ENCODE measurements around the gene SMAD6. TPM values are rescaled to one million over a fixed set of nuclear protein-coding genes. Genes with fewer than 3 reads are reported as not detected.

SMAD6 gene
- total and polyA plus RNA-seq, 10 of the 15 experiments (the other 5 are each of a cell fraction or from before 2014, with no cell fraction given), result under 0.01 to 0.10 (median 0.03) TPM; not detected in 7

GRCh38 chr15:66827698-66828055 is 125.6 kb downstream of the SMAD6 start:
- DNase-seq (ENCODE audit: low read depth, low spot score) (no peak), ATAC-seq (no peak), FAIRE-seq (no peak)
- in situ Hi-C loops (cut with MboI) (no loop called here), intact Hi-C loops (cut with micrococcal nuclease; ENCODE audit: unreplicated experiment) (no loop called here)
- H3K9me3 ChIP-seq (replicated peaks; ENCODE audit: control insufficient read depth, insufficient read depth, low read length), result no peaks in the 10 kb centered on the region
- no peaks in the 10 kb centered on the region for H3K36me3 ChIP-seq (ENCODE audit: control insufficient read depth in 2 of 2, insufficient read depth in 2 of 2, low read length in 1 of 2)
- SMC1A ChIA-PET (ENCODE audit: uncharacterized antibody, unreplicated experiment), result interaction anchor here (0.6 kb wide), 1 partner anchor 9 kb away, joined by 5 read pairs; no protein-coding TSS in a partner anchor
- H3K4me2 ChIP-seq (ENCODE audit: control insufficient read depth, insufficient read depth), result no peak overlapping the region
- no peaks in the 10 kb centered on the region; a peak in 1 of 4 replicates for H3K27me3 ChIP-seq (replicated peaks in 1 of 2; ENCODE audit: control insufficient read depth in 2 of 2, insufficient read depth in 2 of 2, low read length in 1 of 2)
- no peaks in the 10 kb centered on the region for H3K4me1 ChIP-seq (ENCODE audit: control insufficient read depth, insufficient read depth, low read length)
- no TSS peak for BruUV-seq (replicated peaks)
- H3K4me3 ChIP-seq, result no peak overlapping the region
- no peaks in the 10 kb centered on the region for H3K79me2 ChIP-seq (ENCODE audit: control insufficient read depth, insufficient read depth, low read length)
- CTCF ChIA-PET, result interaction anchor here (3.7 kb wide), 1 partner anchor 24 kb away, joined by 12 read pairs; no protein-coding TSS in a partner anchor
- POLR2A ChIA-PET, result no interaction called here
- H4K20me1 ChIP-seq (ENCODE audit: control insufficient read depth, insufficient read depth), result no peaks in the 10 kb centered on the region
- RAD21 ChIA-PET (ENCODE audit: unreplicated experiment), result no interaction called here
- 61% methylated on average over 6 of the region's 6 CpGs for WGBS (ENCODE audit: insufficient coverage, insufficient replicate concordance, low lambda C conversion rate, missing lambda C conversion rate)
- no peak overlapping the region for H3K27ac ChIP-seq (ENCODE audit: control insufficient read depth, insufficient read depth)
- H2AFZ ChIP-seq (ENCODE audit: control insufficient read depth, low read depth, low read length), result no peak overlapping the region
- no peak overlapping the region for H3K9ac ChIP-seq (ENCODE audit: control insufficient read depth, insufficient read depth, low read length)
- no peak for TF ChIP-seq NFYA (IDR thresholded peaks at IDR 0.05; ENCODE audit: borderline replicate concordance, low read depth, low read length)
- no peak for TF ChIP-seq NR2C2 (IDR thresholded peaks at IDR 0.05; ENCODE audit: borderline replicate concordance, control insufficient read depth, insufficient read length, low read depth)
- TF ChIP-seq CBX5 (IDR thresholded peaks at IDR 0.05; ENCODE audit: low read depth), result no peak
- TF ChIP-seq RB1 (IDR thresholded peaks at IDR 0.05; ENCODE audit: borderline replicate concordance), result no peak
- TF ChIP-seq ZBTB11 (CRISPR knock-in tag; IDR thresholded peaks at IDR 0.05), result no peak
- no peak for TF ChIP-seq PAX8 (IDR thresholded peaks at IDR 0.05)
- no peak for TF ChIP-seq MEF2A (IDR thresholded peaks at IDR 0.05; ENCODE audit: insufficient read depth, low read depth, low read length)
- no peak for TF ChIP-seq REST (IDR thresholded peaks at IDR 0.05; ENCODE audit: low read depth, low read length)
- no peak for TF ChIP-seq RELB (IDR thresholded peaks at IDR 0.05; ENCODE audit: low read depth)
- no peak for TF ChIP-seq KDM1A (IDR thresholded peaks at IDR 0.05; ENCODE audit: borderline replicate concordance)
- no peak for TF ChIP-seq ATF2 (IDR thresholded peaks at IDR 0.05; ENCODE audit: low read length)
- no peak for TF ChIP-seq ZNF207 (IDR thresholded peaks at IDR 0.05; ENCODE audit: borderline replicate concordance)
- no peak for TF ChIP-seq IKZF1 (conservative IDR thresholded peaks at IDR 0.05)
- TF ChIP-seq KAT2A (conservative IDR thresholded peaks at IDR 0.05; ENCODE audit: control insufficient read depth, low read depth, low read length), result no peak
- no peak for TF ChIP-seq LARP7 (IDR thresholded peaks at IDR 0.05)

Measured in GM12878 (cell line).